NCI-H2196 treated with DMSO at 0.1 percent for 48 hours (cell line): ENCODE data around the gene OR4K5.
"Not testable (repeated sequence)": the region's sequence is repeated elsewhere in the genome, so short reads cannot be mapped to it uniquely, and the experiment has no call there.

Experiments used
- DNase-seq: peaks from one replicate; lab custom pipeline; 2025; ENCODE audit not compliant: unreplicated experiment; lab: John Stamatoyannopoulos, UW

Gene OR4K5, protein sequence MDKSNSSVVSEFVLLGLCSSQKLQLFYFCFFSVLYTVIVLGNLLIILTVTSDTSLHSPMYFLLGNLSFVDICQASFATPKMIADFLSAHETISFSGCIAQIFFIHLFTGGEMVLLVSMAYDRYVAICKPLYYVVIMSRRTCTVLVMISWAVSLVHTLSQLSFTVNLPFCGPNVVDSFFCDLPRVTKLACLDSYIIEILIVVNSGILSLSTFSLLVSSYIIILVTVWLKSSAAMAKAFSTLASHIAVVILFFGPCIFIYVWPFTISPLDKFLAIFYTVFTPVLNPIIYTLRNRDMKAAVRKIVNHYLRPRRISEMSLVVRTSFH

DNA sequence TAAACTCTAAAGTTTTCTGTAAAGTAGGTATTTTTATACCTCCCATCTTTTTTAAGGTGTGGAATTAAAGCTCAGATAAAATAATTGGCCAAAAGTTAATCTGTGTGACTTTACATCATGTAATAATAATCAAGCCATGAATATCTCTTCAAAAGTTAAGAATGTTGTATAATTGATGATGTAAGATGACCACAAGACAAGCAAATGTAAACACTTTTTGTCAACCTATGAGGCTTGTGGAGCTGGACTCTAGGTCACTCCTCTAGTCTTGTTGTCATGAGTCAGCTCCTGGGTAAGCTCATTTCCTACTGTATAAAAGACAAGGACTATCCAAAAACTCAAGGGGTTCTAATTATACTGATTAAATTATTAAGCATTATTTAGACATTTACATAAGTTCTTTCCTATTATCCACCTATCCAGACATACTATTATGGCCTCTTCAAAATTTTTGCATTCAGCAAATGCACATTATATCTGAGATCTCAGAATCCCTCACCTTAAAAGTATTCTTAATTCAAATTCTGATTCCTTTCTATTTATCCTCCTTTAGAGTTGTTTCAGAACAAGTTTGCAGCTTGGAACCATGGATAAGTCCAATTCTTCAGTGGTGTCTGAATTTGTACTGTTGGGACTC is at the start of gene OR4K5:
OR4K5 (plus strand) TSS at position 587 of the 637 bp plus-strand sequence; CDS start at position 587, 0 bp downstream.
- no peak for DNase-seq

DNA sequence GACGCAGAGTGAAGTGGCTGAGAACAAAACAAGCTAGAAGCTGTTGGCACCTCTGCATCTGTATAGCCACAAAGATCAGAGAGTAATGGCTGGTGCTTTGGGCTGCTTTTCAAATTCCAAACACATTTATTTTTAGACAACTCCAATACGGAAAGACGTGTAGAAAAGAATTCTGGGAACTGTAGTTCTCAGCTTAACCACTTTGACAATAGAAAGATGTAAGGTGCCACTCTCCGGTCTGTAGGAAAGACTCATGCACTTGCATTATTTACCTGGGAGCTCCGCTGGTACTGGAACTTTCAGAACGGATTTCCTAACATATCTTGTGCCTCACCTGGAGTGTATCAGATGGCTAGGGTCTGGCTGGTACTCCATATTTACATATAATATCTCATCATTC is 47.2 kb upstream of the OR4K5 start:
- DNase-seq = no peak

DNA sequence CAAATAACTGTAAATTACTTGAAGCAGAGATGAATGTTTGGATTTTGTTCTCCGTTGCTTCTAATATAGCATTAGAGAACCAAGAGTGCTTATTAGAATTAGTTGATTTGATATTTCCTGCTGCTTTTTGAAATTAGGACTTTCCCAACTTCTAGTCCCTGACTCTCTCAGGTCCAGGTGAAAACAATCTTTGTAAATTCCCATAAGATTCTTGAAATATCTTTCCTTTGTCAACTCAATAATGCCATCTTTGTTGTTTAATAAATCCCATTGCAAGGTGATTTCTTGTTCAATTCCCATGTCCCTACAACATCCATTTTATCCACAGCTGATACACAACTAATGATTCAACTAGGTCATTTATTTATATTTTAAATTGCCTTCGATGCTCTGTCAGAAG is 45.6 kb upstream of the OR4K5 start, which contains the start of gene OR4K2:
OR4K2 (plus strand) TSS at position 301 of the 400 bp plus-strand sequence. CDS start 1,126 bp downstream, outside the sequence.
- DNase-seq = no peak

- no peak for DNase-seq
Observed at GRCh38 chr14:19878029-19878642, 42.3 kb upstream of the OR4K5 start.

GRCh38 chr14:19895282-19895681 is 25.1 kb upstream of the OR4K5 start:
- no peak for DNase-seq

DNA sequence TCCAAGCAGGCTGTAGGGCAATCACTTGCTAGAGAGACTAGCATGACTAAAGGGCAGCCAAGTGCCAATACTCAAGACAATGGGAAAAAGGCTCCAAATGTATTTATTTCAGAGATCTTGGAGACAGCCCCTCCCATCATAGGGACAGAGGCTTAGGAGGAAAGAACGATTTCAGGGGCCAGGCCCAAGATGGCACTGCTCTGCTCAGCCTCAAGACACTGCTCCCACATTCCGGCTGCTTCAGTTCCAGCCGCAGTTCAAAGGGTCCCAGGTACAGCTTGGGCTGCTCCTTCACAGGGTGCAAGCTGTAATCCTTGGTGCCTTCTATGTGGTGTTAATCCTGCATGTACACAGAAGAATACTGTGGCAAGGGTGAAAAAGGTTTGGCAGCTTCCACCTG is 19.4 kb upstream of the OR4K5 start:
- DNase-seq = no peak

- DNase-seq = no peak
Observed at GRCh38 chr14:19902409-19902808, 18.0 kb upstream of the OR4K5 start.

DNA sequence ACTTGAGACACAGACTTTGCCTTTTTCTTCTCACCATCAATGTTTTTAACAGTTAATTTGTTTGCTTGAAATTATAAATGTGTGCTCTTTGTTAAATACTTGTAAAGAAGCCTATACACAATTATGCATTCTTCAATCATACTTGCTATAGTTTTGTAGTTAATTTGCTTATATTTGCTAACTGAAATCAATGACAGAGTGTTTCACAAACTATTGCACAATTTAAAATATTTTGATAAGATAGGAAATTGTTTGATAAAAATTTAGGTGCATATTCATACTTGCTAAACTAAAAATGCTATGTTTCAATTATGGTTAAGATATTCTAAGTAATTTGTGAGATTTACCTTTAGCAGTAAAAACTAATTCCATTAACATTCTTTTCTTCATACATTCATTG is 13.7 kb upstream of the OR4K5 start:
- DNase-seq = no peak

DNA sequence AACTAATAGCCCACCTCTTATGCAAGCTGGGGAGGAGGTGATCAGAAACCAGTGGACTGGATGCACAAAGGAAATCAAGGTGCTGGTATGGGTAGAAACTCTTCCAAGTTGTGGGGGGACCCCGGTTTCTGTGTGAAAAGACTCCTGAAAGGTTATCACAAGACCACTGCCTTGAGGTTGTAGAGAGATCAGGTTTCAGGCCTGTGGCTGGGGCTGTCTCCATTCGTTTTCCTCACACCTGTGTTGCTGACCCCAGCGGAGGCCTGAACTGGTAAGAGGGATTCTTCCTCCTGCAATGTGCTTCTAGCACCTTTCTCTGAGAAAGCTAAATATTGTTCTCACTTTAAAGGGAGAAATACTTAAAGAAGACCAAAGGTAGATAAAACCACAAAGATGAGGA is 9.3 kb upstream of the OR4K5 start:
- no peak for DNase-seq

- no peak for DNase-seq
Observed at GRCh38 chr14:19917243-19917642, 3.2 kb upstream of the OR4K5 start.

- DNase-seq = no peak
Observed at GRCh38 chr14:19917955-19918518, 2.4 kb upstream of the OR4K5 start.

DNA sequence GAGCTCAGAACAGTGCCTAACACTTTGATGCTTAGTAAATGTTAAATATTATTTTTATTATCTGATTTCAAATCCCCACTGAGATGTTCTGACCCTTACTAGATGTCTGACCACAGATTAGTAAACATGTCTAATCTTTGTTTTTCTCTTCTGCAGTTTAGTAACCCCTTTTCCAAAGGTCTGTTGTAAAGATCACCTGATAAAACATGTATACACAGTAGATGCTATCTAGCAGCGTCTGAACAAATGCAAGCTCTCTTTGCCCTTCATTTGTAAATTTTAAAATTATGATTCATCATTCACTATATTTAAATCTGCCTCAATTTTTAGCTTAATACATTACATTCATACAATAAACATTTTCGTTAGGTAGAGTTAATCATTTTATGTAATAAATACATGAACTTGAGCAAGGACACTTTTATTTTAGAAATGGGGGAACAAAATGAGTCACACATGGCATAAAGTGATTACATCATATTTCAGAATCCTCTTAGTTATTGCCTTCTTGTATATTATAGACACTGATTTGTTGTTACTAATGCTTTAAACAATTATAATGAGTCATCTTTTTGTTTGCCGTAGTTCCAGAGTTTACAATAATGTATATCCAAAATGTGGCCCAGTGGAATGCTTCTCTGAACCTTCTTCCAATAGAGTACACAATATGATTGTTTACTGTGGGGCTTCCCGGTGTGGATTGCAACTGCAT is 1.7 kb upstream of the OR4K5 start:
- no peak for DNase-seq

GRCh38 chr14:19930617-19931016 is 10.2 kb downstream of the OR4K5 start, which contains the start of gene OR4K1:
TSS of gene OR4K1 (plus strand) at chr14:19930917. CDS start at chr14:19935667, 4,750 bp downstream.
- no peak for DNase-seq

DNA sequence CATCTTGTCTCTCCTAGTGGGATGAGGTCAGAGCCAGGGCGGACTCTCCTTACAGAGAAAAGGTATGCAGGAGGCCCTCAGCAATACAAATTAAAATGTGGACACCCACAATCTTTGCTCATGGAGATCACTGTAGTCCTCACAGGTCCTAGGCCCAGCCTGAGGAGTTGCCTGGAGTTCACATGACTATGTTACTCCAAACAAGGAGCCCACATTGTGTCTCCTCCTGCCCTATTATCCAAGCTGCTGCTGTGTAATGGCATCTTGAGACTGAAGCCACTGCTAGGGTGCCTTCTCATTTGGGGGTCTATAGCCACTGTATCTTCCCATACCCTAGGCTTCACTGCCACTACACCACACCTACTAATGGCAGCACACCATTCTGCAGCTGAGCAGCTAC is 21.3 kb downstream of the OR4K5 start:
- DNase-seq = no peak

DNA sequence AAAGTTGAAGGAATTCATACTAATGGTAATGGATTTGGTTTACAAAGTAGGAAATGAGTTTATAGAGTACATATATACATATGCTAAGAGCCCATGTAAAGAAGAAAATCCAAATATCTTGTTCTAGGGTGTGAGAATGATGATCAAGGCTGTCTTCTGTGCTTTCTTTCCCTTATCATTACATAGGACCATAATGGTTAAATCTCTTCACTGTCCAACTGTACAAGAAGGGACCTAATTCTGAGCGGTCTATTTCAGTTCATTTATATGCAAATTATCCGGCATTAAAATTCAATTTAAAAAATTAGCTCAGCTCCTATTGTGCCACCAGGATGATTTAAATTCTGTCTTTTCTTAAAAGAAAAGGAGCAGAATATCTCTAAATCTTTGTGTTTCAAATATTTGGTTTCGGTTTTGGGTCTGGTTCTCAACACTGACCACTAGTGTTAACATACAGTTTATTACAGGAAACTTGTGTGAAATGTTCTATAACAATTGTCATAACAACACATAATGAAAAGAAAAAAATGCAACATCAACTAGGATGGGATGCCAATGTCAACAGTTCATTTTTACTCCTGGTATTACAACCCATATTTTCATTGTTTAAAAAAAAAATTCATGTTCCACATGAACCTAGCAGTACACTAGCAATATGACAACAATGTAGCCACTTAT is 27.1 kb downstream of the OR4K5 start:
- DNase-seq = no peak

GRCh38 chr14:19949218-19949617 is 28.8 kb downstream of the OR4K5 start:
- no peak for DNase-seq

DNA sequence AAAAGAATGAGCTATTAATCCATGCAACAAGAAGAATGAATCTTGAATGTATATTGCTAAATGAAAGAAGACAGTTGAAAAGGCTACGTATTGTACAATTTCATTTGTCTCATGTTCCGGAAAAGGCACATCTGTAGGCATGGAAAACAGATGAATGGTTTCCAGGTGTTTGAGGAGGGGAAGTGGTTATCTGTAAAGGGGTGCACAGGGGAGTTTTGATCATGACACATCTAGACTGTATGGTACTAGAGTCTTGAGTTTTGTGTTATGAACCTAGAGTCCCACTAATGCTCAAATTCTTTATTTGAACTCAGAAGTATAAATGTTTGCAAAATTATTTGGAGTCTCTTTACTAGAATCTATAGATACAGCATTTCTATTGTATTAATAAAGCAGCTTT is 49.3 kb downstream of the OR4K5 start:
- DNase-seq = not testable (repeated sequence)
